ENCODE data around the gene TMEM54.

DNA sequence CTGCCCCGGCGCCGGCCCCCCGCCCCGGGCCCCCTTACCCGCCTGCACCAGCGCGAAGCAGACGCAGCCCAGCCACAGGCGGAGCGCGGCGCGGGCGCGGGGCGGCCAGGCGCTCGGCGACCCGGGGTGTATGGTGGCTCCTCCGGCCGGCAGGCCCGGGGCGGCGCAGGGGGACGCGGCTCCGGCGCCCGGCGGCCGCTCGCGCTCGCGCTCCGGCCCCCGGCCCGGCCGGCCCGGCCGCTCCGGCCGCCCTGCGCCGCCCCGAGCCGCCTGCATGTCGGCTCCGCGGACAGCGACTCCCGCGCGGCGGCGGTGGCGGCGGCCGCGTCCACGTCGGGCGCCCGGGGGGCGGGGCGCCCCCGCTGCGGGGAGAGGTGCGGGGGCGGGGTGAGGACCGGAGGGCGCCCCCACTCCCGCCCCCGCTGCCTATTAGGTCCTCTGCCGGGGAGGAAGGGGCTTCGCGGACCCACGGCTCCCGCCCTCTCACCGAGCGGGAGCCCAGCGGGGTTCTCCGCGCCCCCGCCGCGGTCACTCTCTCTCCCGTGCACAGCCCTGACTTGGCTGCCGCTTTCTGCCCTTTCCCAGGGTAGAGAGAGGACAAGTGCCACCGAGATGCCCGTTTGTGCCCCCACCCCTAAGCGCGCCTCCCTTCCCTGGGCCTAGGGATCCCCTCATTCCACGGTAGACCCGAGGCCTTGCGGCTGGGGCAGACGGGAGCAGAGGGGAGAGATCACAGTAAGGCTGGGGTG lies 30.4 kb downstream of the TMEM54 start, which contains the start of gene FNDC5:
- TF ChIP-seq SP1 (IDR thresholded peaks at IDR 0.05) (no peak), FOXA1 (IDR thresholded peaks at IDR 0.05) (no peak), SUZ12 (IDR thresholded peaks at IDR 0.05) (no peak), ARNT (IDR thresholded peaks at IDR 0.05) (no peak), CTBP1 (IDR thresholded peaks at IDR 0.05; ENCODE audit: borderline replicate concordance) (no peak), BHLHE40 (IDR thresholded peaks at IDR 0.05; ENCODE audit: borderline replicate concordance) (no peak), TARDBP (IDR thresholded peaks at IDR 0.05) (no peak), FOXM1 (IDR thresholded peaks at IDR 0.05; ENCODE audit: borderline replicate concordance) (no peak)
- TF ChIP-seq, protein P1, sequence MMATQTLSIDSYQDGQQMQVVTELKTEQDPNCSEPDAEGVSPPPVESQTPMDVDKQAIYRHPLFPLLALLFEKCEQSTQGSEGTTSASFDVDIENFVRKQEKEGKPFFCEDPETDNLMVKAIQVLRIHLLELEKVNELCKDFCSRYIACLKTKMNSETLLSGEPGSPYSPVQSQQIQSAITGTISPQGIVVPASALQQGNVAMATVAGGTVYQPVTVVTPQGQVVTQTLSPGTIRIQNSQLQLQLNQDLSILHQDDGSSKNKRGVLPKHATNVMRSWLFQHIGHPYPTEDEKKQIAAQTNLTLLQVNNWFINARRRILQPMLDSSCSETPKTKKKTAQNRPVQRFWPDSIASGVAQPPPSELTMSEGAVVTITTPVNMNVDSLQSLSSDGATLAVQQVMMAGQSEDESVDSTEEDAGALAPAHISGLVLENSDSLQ (IDR thresholded peaks at IDR 0.05) = no peak
